GM20000 (cell line): ENCODE measurements around the gene SLC5A2.
"Not testable (repeated sequence)": the region's sequence is repeated elsewhere in the genome, so short reads cannot be mapped to it uniquely, and the experiment has no call there.

ENCODE experiments used
- DNase-seq: peaks from one replicate; pipeline ENCODE4 v3.0.0; 2012; ENCODE audit warnings: low spot score
- TF ChIP-seq, protein P1 (sequence below): IDR thresholded peaks from 2 replicates; pipeline ENCODE4 v1.5.1; 2012; ENCODE audit warnings: mild to moderate bottlenecking, control low read depth; ENCODE audit errors: extremely low read depth, missing control alignments

SLC5A2 gene

DNA sequence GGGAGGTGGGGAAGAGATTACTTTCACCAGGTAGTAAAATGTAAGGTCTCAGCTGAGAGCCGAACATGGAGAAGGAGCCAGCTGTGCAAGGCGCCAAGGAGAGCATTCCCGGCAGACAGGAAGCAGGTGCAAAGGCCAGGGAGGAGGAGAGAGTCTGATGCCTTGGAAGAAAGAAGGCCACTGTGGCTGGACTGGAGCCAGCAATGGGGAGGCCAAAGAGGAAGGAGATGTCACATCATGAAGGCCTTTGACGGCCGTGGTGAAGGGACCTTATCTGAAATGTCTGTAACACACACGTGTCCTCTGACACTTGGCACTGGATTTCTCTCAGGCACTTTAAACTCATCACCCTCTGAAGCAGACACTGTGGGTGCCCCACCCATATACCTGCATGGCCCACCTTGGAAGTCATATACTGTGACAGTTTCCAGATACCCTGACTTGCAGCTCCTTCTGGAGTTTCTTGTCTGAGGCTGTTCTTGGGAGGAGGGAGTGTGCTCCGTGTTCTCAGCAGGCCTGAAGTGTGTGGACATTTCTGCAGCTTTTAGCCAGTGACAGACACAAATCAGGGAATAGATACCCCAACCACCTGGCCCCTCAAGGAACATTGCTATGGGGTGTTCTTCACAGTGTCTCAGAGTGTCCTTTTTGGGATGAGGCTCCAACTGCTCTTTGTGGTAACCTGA is 1.9 kb upstream of the SLC5A2 start:
- no peak for DNase-seq
- TF ChIP-seq, protein P1, sequence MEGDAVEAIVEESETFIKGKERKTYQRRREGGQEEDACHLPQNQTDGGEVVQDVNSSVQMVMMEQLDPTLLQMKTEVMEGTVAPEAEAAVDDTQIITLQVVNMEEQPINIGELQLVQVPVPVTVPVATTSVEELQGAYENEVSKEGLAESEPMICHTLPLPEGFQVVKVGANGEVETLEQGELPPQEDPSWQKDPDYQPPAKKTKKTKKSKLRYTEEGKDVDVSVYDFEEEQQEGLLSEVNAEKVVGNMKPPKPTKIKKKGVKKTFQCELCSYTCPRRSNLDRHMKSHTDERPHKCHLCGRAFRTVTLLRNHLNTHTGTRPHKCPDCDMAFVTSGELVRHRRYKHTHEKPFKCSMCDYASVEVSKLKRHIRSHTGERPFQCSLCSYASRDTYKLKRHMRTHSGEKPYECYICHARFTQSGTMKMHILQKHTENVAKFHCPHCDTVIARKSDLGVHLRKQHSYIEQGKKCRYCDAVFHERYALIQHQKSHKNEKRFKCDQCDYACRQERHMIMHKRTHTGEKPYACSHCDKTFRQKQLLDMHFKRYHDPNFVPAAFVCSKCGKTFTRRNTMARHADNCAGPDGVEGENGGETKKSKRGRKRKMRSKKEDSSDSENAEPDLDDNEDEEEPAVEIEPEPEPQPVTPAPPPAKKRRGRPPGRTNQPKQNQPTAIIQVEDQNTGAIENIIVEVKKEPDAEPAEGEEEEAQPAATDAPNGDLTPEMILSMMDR = no peak

DNA sequence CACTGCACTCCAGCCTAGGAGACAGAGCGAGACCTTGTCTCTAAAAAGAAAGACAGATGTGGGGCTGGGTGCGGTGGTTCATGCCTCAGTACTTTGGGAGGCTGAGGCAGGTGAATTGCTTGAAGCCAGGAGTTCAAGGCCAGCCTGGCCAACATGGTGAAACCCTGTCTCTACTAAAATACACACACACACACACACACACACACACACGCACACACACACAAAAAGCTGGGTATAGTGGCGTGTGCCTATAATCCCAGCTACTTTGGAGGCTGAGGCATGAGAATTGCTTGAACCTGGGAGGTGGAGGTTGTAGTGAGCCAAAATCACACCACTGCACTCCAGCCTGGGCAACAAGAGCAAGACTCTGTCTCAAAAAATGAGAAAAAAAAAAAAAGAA is 1.1 kb downstream of the SLC5A2 start:
- not testable (repeated sequence) for DNase-seq

DNA sequence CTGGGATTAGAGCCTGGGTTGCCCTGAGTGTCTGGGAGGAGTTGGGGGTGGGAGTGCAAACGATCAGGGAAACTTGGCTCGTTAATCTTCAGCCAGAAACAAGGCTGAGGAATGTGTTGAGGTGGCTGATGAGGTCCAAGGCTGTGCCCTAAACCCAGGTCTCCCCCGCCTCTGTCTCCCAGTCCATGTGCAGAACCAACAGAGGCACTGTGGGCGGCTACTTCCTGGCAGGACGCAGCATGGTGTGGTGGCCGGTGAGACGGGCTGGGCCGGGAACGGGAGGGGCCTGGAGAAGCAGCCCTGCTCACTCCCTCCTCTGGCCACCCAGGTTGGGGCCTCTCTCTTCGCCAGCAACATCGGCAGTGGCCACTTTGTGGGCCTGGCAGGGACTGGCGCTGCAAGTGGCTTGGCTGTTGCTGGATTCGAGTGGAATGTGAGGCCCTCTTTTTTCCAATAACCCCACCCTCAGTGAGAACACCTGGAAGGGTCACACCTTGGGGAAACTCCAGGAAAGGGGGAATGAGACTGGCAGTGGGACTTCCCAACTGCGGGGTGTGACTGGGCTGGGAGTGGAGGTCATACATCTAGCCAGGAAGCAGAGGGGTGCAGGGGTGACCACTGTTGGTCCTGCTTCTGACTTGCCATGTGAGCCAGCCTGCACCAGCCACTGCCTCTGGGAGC is 1.7 kb downstream of the SLC5A2 start:
- DNase-seq = no peak
- TF ChIP-seq, protein P1 = no peak

DNA sequence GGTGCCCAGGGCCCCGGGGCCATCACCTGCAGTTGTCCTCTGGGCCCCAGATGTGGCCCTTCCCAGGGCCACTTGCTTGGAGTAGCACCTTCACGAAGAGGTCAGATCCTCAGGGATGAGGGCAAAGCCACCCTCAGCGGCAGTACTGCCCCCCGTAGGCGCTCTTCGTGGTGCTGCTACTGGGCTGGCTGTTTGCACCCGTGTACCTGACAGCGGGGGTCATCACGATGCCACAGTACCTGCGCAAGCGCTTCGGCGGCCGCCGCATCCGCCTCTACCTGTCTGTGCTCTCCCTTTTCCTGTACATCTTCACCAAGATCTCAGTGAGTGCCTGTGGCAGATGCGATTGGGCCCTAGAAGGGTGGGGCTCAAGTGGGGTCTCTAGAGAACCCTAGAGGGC is 2.6 kb downstream of the SLC5A2 start:
- DNase-seq = no peak
- TF ChIP-seq, protein P1 = no peak

DNA sequence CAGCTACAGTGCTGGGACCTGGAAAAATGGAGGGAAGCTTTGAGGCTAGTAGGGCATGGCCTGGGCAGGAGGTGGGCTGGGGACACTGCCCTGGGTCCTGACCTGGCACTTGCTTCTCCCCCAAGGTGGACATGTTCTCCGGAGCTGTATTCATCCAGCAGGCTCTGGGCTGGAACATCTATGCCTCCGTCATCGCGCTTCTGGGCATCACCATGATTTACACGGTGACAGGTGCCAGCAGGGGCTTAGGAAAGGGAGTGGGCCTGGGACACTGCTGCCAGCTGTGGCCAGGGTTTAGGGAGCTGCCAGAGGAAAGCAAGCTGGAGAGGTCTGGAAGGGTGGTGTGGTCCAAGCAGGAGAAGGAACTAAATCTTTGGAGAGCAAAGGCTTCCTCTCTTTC is 3.1 kb downstream of the SLC5A2 start:
- TF ChIP-seq, protein P1 = no peak
- no peak for DNase-seq

DNA sequence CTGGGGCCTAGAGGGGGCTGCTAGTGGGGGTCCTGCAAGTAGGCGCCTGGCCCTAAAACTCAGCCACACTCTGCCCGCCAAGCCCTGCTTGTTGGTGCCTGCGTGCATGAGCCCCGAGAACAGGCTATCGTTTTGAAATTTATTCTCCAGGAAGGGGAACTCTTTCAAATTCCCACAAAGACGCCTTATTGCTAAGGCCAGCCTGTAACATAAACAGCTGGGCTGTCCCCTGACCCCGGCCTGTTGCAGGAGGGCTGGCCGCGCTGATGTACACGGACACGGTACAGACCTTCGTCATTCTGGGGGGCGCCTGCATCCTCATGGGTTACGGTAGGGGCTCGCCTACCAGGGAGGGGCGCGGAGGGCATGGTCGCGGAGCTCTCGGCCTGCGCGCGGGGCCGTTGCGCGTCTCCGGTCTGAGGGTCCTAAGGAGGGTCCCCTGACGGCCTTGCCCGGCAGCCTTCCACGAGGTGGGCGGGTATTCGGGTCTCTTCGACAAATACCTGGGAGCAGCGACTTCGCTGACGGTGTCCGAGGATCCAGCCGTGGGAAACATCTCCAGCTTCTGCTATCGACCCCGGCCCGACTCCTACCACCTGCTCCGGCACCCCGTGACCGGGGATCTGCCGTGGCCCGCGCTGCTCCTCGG is 4.3 kb downstream of the SLC5A2 start:
- no peak for DNase-seq
- TF ChIP-seq, protein P1 = no peak

DNA sequence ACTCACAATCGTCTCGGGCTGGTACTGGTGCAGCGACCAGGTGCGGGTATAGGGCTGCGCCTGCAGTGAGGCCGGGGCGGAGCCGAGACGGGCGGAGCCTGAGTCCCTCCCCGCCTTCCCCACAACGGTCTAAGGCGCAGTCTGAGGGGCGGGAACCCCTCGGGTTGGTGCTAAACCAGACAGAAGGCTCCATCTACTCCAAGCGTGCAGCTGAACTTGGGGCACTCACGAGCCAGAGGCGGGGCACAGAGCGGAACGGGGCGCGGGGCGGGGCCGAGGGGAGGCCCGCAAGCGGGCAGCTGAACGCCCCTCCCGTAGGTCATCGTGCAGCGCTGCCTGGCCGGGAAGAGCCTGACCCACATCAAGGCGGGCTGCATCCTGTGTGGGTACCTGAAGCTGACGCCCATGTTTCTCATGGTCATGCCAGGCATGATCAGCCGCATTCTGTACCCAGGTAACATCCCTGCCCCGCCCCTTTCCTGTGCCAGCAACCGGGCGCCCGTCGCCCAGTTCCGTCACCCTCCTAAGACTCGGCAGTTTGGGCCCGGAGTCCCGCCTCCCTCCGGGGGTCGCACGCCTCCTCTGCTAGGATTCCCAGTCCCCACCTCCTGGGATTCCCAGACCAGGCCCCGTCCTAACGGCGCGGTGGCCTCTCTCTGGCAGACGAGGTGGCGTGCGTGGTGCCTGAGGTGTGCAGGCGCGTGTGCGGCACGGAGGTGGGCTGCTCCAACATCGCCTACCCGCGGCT is 5.0 kb downstream of the SLC5A2 start:
- peak; percentile 86 for DNase-seq
- TF ChIP-seq, protein P1 = no peak
